ENCODE results near the gene RSPH3. TPM values are rescaled to one million over a fixed set of nuclear protein-coding genes. Genes with fewer than 3 reads are reported as not detected.
"Not testable (repeated sequence)": the region's sequence is repeated elsewhere in the genome, so short reads cannot be mapped to it uniquely, and the experiment has no call there.

Gene RSPH3
- total RNA-seq, 2 donors from 2014 or later: 6.9 to 7.9 TPM

- intact Hi-C loops (cut with DNase I): no loop called here
Observed at GRCh38 chr6:158991017-158991723, 8.8 kb downstream of the RSPH3 start.

GRCh38 chr6:158989711-158990110, 10.3 kb downstream of the RSPH3 start:
- intact Hi-C loops (cut with DNase I); DNase-seq (ENCODE audit: low spot score): not testable (repeated sequence)

More at GRCh38 chr6:158991017-158991723, 8.8 kb downstream of the RSPH3 start:
- DNase-seq (ENCODE audit: low spot score): no peak

- intact Hi-C loops (cut with DNase I): no loop called here
- DNase-seq (ENCODE audit: low spot score): no peak
Observed at GRCh38 chr6:158988477-158988876, 11.5 kb downstream of the RSPH3 start.

- DNase-seq (ENCODE audit: low spot score): no peak
- intact Hi-C loops (cut with DNase I): no loop called here
Observed at GRCh38 chr6:158987657-158988056, 12.3 kb downstream of the RSPH3 start.

DNA sequence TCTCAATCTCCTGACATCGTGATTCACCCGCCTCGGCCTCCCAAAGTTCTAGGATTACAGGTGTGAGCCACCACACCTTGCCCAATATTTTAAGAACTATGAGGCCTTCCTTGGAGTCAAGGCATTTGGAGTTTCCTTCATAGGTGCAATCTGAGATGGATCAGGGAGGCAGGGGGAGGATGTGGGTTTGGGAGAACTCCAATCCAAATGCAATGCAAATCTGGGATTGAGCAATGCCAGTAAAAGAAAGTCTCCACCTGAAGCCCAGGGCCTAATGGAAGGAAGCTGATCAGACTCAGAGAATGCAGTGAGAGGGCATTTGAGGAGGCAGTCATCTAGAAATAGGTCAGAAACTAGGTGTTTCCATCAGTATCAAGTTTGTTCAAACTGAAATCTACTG, 21.2 kb downstream of the RSPH3 start:
- DNase-seq (ENCODE audit: low spot score): no peak
- intact Hi-C loops (cut with DNase I): loop anchor here in 1 of 2 donors (2.0 kb wide), 1 partner anchor 278 kb away; no protein-coding TSS in a partner anchor

DNA sequence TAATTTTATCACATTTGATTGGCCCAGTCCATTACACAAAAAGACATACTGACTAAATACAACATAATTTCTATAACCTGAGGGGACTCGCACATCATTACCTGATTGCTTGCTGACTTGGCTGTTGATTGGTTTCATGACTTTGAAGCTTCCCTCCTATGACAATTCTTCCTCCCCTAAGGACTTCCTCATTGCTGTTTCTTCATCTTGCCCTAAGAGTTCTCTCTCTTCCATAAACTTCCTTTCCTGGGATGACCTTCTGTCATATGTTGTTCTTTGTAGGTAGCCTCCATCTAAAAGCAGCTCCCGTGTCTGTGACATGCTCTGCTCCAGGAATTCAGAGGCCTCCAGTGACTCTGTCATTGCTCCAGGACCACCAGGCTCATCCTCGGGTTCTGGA, 22.6 kb downstream of the RSPH3 start:
- intact Hi-C loops (cut with DNase I): no loop called here

DNA sequence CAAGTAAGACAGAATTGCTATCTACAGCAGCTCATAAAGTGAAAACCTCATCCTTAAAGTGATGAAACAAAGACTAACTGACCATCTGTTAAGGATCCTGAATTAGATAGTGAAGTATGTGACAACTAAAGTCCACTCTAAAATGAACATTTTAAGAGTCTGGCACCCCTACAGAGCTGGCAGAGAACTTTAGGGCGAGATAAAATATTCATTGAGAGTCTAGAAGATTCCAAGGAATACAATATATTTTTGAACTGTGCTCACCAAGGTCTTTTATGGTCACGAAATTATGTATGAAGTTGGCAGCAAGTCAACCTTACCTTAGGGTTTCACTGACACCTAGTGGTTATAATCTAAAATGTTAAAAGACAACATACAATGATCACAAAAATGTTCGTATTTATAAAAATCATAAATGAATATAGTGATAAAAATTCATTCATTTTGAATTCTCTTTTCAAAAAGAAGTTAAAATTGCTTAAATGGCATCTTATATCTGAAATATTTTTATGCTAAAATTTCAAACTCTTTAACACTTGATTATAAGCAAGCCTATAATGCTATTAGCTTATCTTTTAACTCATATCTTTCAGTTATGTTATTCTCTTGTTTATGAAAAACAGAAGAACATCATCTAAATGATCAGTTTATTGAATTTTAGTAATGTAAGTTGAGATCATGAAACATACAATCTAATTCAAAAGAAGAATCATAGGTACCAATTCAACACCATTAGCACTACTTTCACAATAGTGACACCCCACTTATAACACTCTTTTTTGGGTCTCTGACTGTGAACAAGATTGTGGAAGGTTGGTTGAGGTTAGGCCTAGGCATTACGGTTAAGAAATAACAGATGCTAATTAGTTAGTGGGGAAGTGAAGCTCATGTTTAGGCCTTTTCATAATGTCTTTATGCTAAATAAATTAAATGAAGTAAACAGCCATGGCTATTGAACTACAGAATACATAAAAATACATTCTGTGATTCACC, 27.5 kb downstream of the RSPH3 start:
- intact Hi-C loops (cut with DNase I): loop anchor here in 1 of 2 donors (5.0 kb wide), 1 partner anchor 265 kb away; no protein-coding TSS in a partner anchor
- DNase-seq (ENCODE audit: low spot score): no peak

More for the DNA sequence above, 22.6 kb downstream of the RSPH3 start:
- no peak for DNase-seq (ENCODE audit: low spot score)

GRCh38 chr6:158970640-158971275, 29.2 kb downstream of the RSPH3 start:
- intact Hi-C loops (cut with DNase I): loop anchor here in 1 of 2 donors (5.0 kb wide), 1 partner anchor 263 kb away; no protein-coding TSS in a partner anchor
- DNase-seq (ENCODE audit: low spot score): no peak

DNA sequence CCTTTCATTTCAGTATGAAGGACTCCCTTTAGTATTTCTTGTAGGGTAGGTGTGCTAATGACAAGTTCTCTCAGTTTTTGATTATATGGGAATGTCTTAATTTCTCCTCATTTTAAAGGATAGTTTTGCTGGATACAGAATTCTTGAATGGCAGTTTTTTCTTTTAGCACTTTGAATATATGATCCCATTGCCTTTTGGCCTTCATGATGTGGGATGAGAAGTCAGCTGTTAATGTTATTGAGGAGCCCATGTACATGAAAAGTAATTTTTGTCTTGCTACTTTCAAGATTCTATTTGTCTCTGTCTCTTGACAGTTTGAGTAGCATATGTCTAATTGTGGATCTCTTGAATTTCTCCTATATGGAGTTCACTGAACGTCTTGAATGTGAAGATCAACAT, 30.9 kb downstream of the RSPH3 start:
- intact Hi-C loops (cut with DNase I): no loop called here
- DNase-seq (ENCODE audit: low spot score): no peak

GRCh38 chr6:158963020-158963808, 36.8 kb downstream of the RSPH3 start:
- intact Hi-C loops (cut with DNase I): no loop called here
- DNase-seq (ENCODE audit: low spot score): no peak

DNA sequence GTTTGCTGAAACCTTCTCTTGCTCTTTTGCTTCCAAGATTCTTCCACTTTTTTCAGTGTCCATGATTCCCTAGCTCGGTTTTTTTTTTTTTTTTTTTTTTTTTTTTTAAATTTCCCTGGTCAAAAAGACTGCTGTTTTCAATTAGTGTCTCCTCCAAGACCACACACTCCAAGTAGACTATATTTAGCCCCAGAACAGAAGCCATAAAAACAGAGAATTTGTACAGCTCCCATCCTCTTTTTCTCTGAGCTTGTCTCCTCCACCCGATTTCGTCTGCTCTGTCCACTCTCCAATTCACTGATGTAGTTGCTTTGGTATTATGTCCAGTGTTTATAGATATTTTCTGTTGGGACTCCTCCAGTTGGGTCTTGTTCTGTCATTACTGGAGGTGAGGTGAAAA, 37.6 kb downstream of the RSPH3 start:
- intact Hi-C loops (cut with DNase I): no loop called here
- DNase-seq (ENCODE audit: low spot score): no peak

- no peak for DNase-seq (ENCODE audit: low spot score)
- intact Hi-C loops (cut with DNase I): no loop called here
Observed at GRCh38 chr6:158960026-158960425, 40.0 kb downstream of the RSPH3 start.

DNA sequence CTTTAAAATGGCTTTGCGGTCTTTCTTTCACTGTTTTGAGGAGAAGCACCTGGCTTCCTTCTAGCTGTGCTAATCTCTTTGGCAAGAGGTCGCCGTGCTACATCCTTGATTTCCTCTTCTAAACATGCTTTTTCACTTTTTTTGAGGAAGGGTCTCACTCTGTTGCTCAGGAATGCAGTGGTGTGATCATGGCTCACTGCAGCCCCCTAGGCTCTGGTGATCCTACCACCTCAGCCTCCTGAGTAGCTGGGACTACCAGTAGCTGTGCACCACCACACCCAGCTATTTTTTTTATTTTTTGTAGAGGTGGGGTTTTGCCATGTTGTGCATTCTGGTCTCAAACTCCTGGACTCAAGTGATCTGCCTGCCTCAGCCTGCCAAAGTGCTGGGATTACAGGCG, 40.5 kb downstream of the RSPH3 start:
- intact Hi-C loops (cut with DNase I): no loop called here

DNA sequence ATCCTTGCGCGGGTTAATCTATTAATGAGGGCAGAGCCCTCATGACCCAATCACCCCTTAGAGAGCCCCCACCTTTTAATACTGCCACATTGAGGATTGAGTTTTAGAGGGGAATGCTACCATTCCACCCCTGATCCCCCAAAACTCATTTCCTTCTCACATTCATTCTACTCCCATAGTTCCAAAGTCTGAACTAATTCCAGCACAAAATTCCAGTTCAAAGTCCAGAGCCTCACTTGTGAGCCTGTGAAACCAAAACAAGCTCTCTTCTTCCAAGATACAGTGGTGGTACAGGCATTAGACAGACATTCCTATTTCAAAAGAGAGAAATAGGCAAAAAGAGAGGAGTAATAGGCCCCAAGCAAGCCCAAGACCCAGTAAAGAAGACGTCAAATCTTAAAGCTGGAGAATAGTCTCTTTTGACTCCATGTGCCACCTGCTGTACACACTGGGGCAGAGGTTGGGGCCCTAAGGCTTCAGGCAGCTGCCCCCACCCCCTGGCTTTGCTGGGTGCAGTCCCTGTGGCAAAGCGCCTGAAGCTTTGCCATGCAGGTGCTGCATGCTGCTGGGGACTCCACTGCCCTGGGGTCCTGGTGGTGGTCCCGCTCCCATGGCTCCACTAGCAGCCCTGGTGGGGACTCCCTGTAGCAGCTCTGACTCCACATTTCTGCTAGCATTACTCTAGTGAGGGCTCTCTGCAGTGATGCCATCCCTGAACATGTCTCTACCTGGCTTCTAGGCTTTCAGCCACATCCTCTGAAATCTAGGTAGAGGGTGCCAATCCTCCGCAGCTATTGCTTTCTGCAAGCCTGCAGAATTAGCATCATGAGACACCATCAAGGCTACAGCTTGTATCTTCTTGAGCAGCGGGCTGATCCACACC, 41.3 kb downstream of the RSPH3 start:
- DNase-seq (ENCODE audit: low spot score): no peak
- intact Hi-C loops (cut with DNase I): no loop called here

More for the DNA sequence above, 40.5 kb downstream of the RSPH3 start:
- no peak for DNase-seq (ENCODE audit: low spot score)

GRCh38 chr6:158955255-158955654, 44.7 kb downstream of the RSPH3 start:
- DNase-seq (ENCODE audit: low spot score): no peak
- intact Hi-C loops (cut with DNase I): no loop called here

DNA sequence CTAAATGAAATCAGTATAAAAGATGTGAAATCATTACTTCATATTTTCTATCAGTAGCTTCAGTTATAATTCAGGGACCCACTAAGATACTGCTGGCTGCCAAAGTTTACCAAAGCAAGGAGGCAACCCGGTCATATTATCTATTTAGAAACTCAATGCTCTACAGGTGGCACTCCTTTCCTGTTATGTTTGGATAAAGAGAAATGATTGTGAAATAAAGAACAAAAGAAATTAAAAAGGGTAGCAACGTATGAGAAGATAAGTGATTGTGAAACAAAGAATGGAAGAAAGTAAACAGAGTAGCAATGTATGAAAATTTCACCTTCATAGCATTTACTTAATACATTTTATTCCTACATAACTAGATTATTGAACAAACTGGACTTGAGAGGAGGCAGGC, 45.2 kb downstream of the RSPH3 start:
- DNase-seq (ENCODE audit: low spot score): no peak
- intact Hi-C loops (cut with DNase I): no loop called here

DNA sequence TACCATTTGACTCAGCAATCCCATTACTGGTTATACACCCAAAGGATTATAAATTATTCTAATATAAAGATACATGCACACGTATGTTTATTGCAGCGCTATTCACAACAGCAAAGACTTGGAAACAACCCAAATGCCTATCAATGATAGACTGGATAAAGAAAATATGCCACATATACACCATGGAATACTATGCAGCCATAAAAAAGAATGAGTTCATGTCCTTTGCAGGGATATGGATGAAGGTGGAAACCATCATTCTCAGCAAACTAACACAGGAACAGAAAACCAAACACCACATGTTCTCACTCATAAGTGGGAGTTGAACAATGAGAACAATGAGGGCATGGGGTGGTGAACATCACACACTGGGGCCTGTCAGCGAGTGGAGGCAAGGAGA, 48.0 kb downstream of the RSPH3 start:
- DNase-seq (ENCODE audit: low spot score); intact Hi-C loops (cut with DNase I): not testable (repeated sequence)

GRCh38 chr6:158951565-158951964, 48.4 kb downstream of the RSPH3 start:
- DNase-seq (ENCODE audit: low spot score); intact Hi-C loops (cut with DNase I): not testable (repeated sequence)
